Panc1 (cell line): ENCODE data around the gene ATP5ME. TPM values are rescaled to one million over a fixed set of nuclear protein-coding genes. Genes with fewer than 3 reads are reported as not detected.

Experiments
- ATAC-seq: fragments of 200-7000 bp; cut with Tn5 transposase; 2 replicates; pipeline ENCODE4 v1.9.1; 2020; ENCODE audit warnings: mild to moderate bottlenecking, moderate library complexity
- BruUV-seq: library from RNA; stranded (reverse); fragments of 400-500 nt; replicated peaks from 2 replicates; lab custom pipeline; 2021; lab: Mats Ljungman, UMichigan
- CTCF ChIA-PET: fragments of 300-600 bp; sonication (Branson Sonifier 250); formaldehyde crosslinking; loops from one replicate; lab custom pipeline; 2022; ENCODE audit warnings: antibody characterized with exemption; lab: Charles Lee
- POLR2A ChIA-PET: fragments of 300-600 bp; sonication (Branson Sonifier 250); formaldehyde crosslinking; loops from one replicate; lab custom pipeline; 2022; ENCODE audit warnings: antibody characterized with exemption; lab: Charles Lee
- DNase-seq: peaks from one replicate; pipeline ENCODE4 v3.0.0-alpha.2; 2010; ENCODE audit warnings: low read depth, low spot score
- H3K27ac ChIP-seq: 2 replicates; pipeline ENCODE4 v1.5.1; 2011; ENCODE audit warnings: mild to moderate bottlenecking, low read length, inconsistent platforms
- H3K27me3 ChIP-seq: fragments of 200-500 bp; sonication (Bioruptor generic); 2 replicates; pipeline ENCODE4 v1.6.0; 2014; ENCODE audit warnings: low read length, inconsistent platforms; ENCODE audit not compliant: control insufficient read depth, insufficient read depth
- H3K36me3 ChIP-seq: fragments of 200-500 bp; sonication (Bioruptor generic); 2 replicates; pipeline ENCODE4 v1.5.1; 2014; ENCODE audit warnings: inconsistent platforms, mild to moderate bottlenecking, low read length, moderate library complexity; ENCODE audit not compliant: control insufficient read depth, insufficient read depth
- H3K4me1 ChIP-seq: 2 replicates; pipeline ENCODE4 v1.5.1; 2011; ENCODE audit warnings: inconsistent platforms, mild to moderate bottlenecking, low read length, moderate library complexity; ENCODE audit not compliant: control insufficient read depth, insufficient read depth
- H3K4me3 ChIP-seq, 2 experiments: 2 replicates each; pipeline ENCODE4 v1.5.1; 2011 to 2012; ENCODE audit warnings: low read depth in 2 of 2, low read length in 2 of 2, mild to moderate bottlenecking in 2 of 2, inconsistent platforms in 1 of 2, moderate library complexity in 1 of 2
- H3K9me3 ChIP-seq: fragments of 200-500 bp; sonication (Bioruptor generic); 2 replicates; pipeline ENCODE4 v1.5.1; 2014; ENCODE audit warnings: low read depth, mild to moderate bottlenecking, inconsistent platforms, low read length, moderate library complexity; ENCODE audit not compliant: control insufficient read depth, insufficient read depth
- CTCF ChIP-seq: fragments of 450-650 bp; IDR thresholded peaks from 2 replicates; pipeline ENCODE4 v1.5.1; 2017; ENCODE audit warnings: mild to moderate bottlenecking
- POLR2AphosphoS5 ChIP-seq: IDR thresholded peaks from 2 replicates; pipeline ENCODE4 v1.6.1; 2012; ENCODE audit warnings: mild to moderate bottlenecking, low read depth, low read length, moderate library complexity
- REST ChIP-seq, 2 experiments: IDR thresholded peaks; 2 replicates each; pipeline ENCODE4 v1.6.1; 2011 to 2012; ENCODE audit warnings: low read depth in 2 of 2, control low read depth in 1 of 2, low read length in 1 of 2, mild to moderate bottlenecking in 1 of 2, moderate library complexity in 1 of 2; ENCODE audit not compliant: insufficient read depth in 1 of 2
- SIN3A ChIP-seq: IDR thresholded peaks from 2 replicates; pipeline ENCODE4 v1.6.1; 2012; ENCODE audit warnings: low read depth, mild to moderate bottlenecking, low read length, moderate library complexity, borderline replicate concordance; ENCODE audit not compliant: insufficient read depth
- TCF7L2 ChIP-seq: IDR thresholded peaks from 2 replicates; pipeline ENCODE4 v1.6.1; 2011; ENCODE audit warnings: mild to moderate bottlenecking, low read depth, low read length, inconsistent platforms
- in situ Hi-C: cut with HindIII; loops from 2 replicates; pipeline ENCODE4 v1.10.0; 2016; ENCODE audit warnings: low sequenced_read_pairs, low pct_unique_long_range_greater_than_20kb
- intact Hi-C: fragments of 100-400 bp; cut with micrococcal nuclease; formaldehyde crosslinking; loops from one replicate; pipeline ENCODE4 v1.10.0; 2022; ENCODE audit not compliant: unreplicated experiment
- total RNA-seq: library from RNA; stranded (reverse); gene quantifications from one replicate; pipeline ENCODE4 v1.2.1, GENCODE V29; 2021; ENCODE audit not compliant: unreplicated experiment

The ATP5ME gene
- total RNA-seq, 1 experiment from 2014 or later = 257 TPM

GRCh38 chr4:705278-706082 lies 31.4 kb upstream of the ATP5ME start, which contains the start of gene PCGF3:
TSS of gene PCGF3 (plus strand) at chr4:705832. CDS start at chr4:733681, 27,849 bp downstream.
- POLR2A ChIA-PET = no interaction called here

GRCh38 chr4:704971-705277 lies 30.8 kb upstream of the ATP5ME start:
- ChIA-PET CTCF (no interaction called here), POLR2A (no interaction called here)
- TF ChIP-seq CTCF (no peak), TCF7L2 (no peak), SIN3A (no peak), POLR2AphosphoS5 (no peak), REST (IDR thresholded peaks at IDR 0.05; ENCODE audit: insufficient read depth in 1 of 2, low read depth in 2 of 2, low read length in 1 of 2) (no peak)
- H3K27ac ChIP-seq = peak overlapping the region; percentile 88
- DNase-seq = no peak
- peak overlapping the region; percentile 70 to 81 for H3K4me3 ChIP-seq
- peaks cover 4% of the 10 kb centered on the region; the same call in 1 of the 2 replicates for H3K36me3 ChIP-seq
- no peak for ATAC-seq
- peaks cover 4% of the 10 kb centered on the region; the same call in 1 of the 2 replicates for H3K4me1 ChIP-seq
- H3K27me3 ChIP-seq = no peaks in the 10 kb centered on the region
- in situ Hi-C loops = no loop called here
- no TSS peak for BruUV-seq
- intact Hi-C loops = no loop called here
- H3K9me3 ChIP-seq = no peaks in the 10 kb centered on the region

More at GRCh38 chr4:705278-706082, 31.4 kb upstream of the ATP5ME start, which contains the start of gene PCGF3:
- CTCF ChIA-PET = no interaction called here
- peak within 1 kb of the TSS; percentile 89 for H3K27ac ChIP-seq
- H3K4me3 ChIP-seq = peak within 1 kb of the TSS; percentile 81 to 84
- no peaks in the 10 kb centered on the region for H3K9me3 ChIP-seq
- intact Hi-C loops = no loop called here
- peaks cover 4% of the 10 kb centered on the region; the same call in 1 of the 2 replicates for H3K4me1 ChIP-seq
- TF ChIP-seq TCF7L2 (no peak), SIN3A (no peak; the same call in 1 of the 2 replicates), REST (IDR thresholded peaks at IDR 0.05; ENCODE audit: insufficient read depth in 1 of 2, low read depth in 2 of 2, low read length in 1 of 2) (no peak), POLR2AphosphoS5 (no peak), CTCF (no peak)
- H3K36me3 ChIP-seq = peaks cover 4% of the 10 kb centered on the region; the same call in 1 of the 2 replicates
- no peaks in the 10 kb centered on the region for H3K27me3 ChIP-seq
- ATAC-seq (peak; percentile 97), DNase-seq (peak; percentile 36)
- no TSS peak for BruUV-seq
- in situ Hi-C loops = no loop called here
